Measurements from ENCODE around the gene CCNA1.

DNA sequence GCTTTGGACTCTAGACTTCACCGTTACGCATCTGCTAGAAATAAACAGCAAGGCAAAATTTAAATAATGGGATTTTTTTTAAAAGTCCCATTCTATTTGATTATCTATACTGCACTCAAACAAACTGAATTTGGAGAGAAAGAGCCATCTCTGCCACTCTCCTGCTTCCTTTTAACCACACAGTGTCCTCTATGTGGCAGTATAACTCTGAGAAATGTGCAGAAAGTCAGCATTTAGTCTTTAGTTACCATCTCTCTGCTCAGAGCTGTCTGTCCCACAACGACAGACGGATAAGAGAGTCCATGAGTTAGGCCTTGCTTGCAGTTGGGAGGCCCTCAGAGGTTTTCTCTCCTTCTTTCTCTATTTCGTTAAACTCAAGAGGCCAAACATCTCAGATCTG, 21.2 kb downstream of the CCNA1 start:
- TF ChIP-seq, protein P1, sequence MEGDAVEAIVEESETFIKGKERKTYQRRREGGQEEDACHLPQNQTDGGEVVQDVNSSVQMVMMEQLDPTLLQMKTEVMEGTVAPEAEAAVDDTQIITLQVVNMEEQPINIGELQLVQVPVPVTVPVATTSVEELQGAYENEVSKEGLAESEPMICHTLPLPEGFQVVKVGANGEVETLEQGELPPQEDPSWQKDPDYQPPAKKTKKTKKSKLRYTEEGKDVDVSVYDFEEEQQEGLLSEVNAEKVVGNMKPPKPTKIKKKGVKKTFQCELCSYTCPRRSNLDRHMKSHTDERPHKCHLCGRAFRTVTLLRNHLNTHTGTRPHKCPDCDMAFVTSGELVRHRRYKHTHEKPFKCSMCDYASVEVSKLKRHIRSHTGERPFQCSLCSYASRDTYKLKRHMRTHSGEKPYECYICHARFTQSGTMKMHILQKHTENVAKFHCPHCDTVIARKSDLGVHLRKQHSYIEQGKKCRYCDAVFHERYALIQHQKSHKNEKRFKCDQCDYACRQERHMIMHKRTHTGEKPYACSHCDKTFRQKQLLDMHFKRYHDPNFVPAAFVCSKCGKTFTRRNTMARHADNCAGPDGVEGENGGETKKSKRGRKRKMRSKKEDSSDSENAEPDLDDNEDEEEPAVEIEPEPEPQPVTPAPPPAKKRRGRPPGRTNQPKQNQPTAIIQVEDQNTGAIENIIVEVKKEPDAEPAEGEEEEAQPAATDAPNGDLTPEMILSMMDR (IDR thresholded peaks at IDR 0.05; ENCODE audit: insufficient read depth, low read length, poor library complexity, severe bottlenecking) = no peak
- no peak for TF ChIP-seq EZH2phosphoT487 (conservative IDR thresholded peaks at IDR 0.05; ENCODE audit: low read length)

All from SU-DHL-6 (cell line).